Memory B cell (primary cell): Measurements from ENCODE around the gene ADK.
"Not testable (repeated sequence)": the region's sequence is repeated elsewhere in the genome, so short reads cannot be mapped to it uniquely, and the experiment has no call there.

Experiments
- ATAC-seq: fragments of 150-1000 bp; cut with Tn5 transposase; 2 replicates; pipeline ENCODE4 v1.10.0; 2021; ENCODE audit warnings: low read depth, mild to moderate bottlenecking, moderate library complexity
- DNase-seq, 2 donors: peaks; one replicate each; pipeline ENCODE4 v3.0.0; 2022; ENCODE audit warnings: low spot score in 2 of 2
- H3K27ac Mint-ChIP-seq: one replicate; pipeline ENCODE4 v1.8.0; 2022; ENCODE audit warnings: mild to moderate bottlenecking, moderate library complexity, mixed read lengths
- H3K27me3 Mint-ChIP-seq: one replicate; pipeline ENCODE4 v1.8.0; 2022; ENCODE audit warnings: mixed read lengths
- H3K36me3 Mint-ChIP-seq: one replicate; pipeline ENCODE4 v1.8.0; 2022; ENCODE audit warnings: mild to moderate bottlenecking, mixed read lengths
- H3K4me1 Mint-ChIP-seq: one replicate; pipeline ENCODE4 v1.8.0; 2022; ENCODE audit warnings: mixed read lengths
- H3K4me3 Mint-ChIP-seq: one replicate; pipeline ENCODE4 v1.8.0; 2022; ENCODE audit warnings: mild to moderate bottlenecking, moderate library complexity, mixed read lengths
- H3K9me3 Mint-ChIP-seq: one replicate; pipeline ENCODE4 v1.8.0; 2022; ENCODE audit warnings: mixed read lengths

ADK gene

DNA sequence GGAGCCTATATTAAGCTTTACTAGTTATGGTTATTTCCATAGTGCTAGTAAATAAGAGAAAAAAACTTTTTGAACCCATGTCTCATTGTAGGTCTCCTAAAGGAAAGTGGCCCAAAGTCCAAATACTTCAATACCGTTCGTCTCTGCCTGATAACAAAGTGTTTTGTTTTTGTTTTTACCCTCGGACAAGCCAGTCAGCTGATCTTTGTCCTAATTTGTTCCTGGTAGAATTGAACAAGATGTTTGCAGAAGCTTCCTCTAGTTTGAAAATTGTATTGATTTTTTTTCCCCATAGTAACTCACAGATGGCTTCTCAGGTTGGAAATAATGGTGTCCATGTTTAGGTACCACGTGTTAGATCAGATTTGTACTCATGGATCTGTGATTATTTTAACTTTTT lies 339.5 kb downstream of the ADK start:
- peaks cover 2% of the 10 kb centered on the region for H3K4me1 Mint-ChIP-seq
- H3K27ac Mint-ChIP-seq = no peak overlapping the region
- H3K4me3 Mint-ChIP-seq = no peak overlapping the region
- no peaks in the 10 kb centered on the region for H3K27me3 Mint-ChIP-seq
- H3K9me3 Mint-ChIP-seq = no peaks in the 10 kb centered on the region
- DNase-seq (no peak), ATAC-seq (no peak)
- H3K36me3 Mint-ChIP-seq = peaks cover 15% of the 10 kb centered on the region

DNA sequence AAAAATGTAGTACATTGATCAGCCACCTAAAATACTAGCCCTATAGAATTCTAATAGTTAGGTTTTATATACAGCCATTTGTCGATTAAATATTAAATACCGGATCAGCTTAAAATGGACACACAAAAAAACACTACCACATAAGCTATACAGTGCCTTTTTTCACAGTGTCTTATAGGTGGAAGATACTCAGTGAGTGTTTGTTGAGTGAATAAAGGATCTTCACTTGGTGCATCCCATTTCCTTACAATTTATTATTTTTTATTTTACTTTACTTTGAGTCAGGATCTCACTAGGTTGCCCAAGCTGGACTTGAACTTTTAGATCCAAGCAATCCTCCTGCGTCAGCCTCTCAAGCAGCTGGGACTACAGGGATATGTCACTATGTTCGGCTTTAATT lies 340.0 kb downstream of the ADK start:
- no peak for ATAC-seq
- H3K27ac Mint-ChIP-seq = no peak overlapping the region

DNA sequence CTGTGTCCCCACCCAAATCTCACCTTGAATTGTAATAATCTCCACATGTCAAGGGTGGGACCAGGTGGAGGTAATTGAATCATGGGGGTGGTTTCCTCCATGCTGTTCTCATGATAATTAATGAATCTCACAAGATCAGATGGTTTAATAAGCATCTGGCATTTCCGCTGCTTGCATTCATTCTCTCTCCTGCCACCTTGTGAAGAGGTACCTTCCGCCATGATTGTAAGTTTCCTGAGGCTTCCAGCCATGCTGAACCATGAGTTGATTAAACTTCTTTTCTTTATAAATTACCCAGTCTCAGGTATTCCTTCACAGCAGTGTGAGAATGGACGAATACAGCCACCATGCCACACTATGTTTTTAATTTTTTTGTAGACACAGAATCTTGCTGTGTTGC lies 345.3 kb downstream of the ADK start:
- ATAC-seq, DNase-seq, H3K4me1 Mint-ChIP-seq, H3K4me3 Mint-ChIP-seq, H3K9me3 Mint-ChIP-seq, H3K27ac Mint-ChIP-seq, H3K27me3 Mint-ChIP-seq: not testable (repeated sequence)
- H3K36me3 Mint-ChIP-seq = peaks cover 37% of the 10 kb centered on the region

More for the DNA sequence above, 340.0 kb downstream of the ADK start:
- DNase-seq = no peak
- no peaks in the 10 kb centered on the region for H3K27me3 Mint-ChIP-seq
- H3K4me1 Mint-ChIP-seq = peaks cover 2% of the 10 kb centered on the region
- H3K4me3 Mint-ChIP-seq = no peak overlapping the region
- no peaks in the 10 kb centered on the region for H3K9me3 Mint-ChIP-seq
- H3K36me3 Mint-ChIP-seq = peaks cover 19% of the 10 kb centered on the region

GRCh38 chr10:74498664-74499063 lies 347.6 kb downstream of the ADK start:
- not testable (repeated sequence) for ATAC-seq, H3K27me3 Mint-ChIP-seq, H3K4me3 Mint-ChIP-seq, H3K27ac Mint-ChIP-seq, H3K4me1 Mint-ChIP-seq, DNase-seq, H3K9me3 Mint-ChIP-seq
- peaks cover 45% of the 10 kb centered on the region for H3K36me3 Mint-ChIP-seq

GRCh38 chr10:74500026-74500704 lies 349.1 kb downstream of the ADK start:
- ATAC-seq (no peak), DNase-seq (no peak)
- peaks cover 52% of the 10 kb centered on the region for H3K36me3 Mint-ChIP-seq
- no peak overlapping the region for H3K4me3 Mint-ChIP-seq
- H3K4me1 Mint-ChIP-seq = peaks cover 9% of the 10 kb centered on the region
- H3K27ac Mint-ChIP-seq = no peak overlapping the region
- H3K27me3 Mint-ChIP-seq = no peaks in the 10 kb centered on the region
- H3K9me3 Mint-ChIP-seq = peaks cover 16% of the 10 kb centered on the region

DNA sequence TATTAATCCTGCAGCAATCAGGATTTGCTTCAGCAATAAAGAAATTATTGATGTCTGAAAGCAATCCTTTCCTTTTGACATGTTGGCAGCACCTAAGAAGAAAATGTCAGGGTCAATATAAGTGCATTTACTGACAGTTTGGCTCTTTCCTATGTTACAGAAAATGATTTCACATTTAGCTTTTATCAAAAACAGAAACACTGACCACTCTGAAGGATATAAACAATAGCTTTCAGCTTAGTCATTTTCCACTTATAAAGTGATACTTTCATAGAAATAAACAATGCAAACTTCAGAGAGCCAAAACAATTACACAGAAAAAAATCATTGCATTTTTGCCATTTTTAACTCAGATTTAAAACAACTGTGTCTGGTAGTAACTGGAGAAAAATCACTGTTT lies 349.8 kb downstream of the ADK start:
- Mint-ChIP-seq H3K36me3 (peaks cover 54% of the 10 kb centered on the region), H3K4me3 (no peak overlapping the region), H3K27ac (no peak overlapping the region), H3K4me1 (peaks cover 9% of the 10 kb centered on the region), H3K9me3 (peaks cover 19% of the 10 kb centered on the region), H3K27me3 (no peaks in the 10 kb centered on the region)
- DNase-seq (no peak), ATAC-seq (no peak)

GRCh38 chr10:74502963-74503608 lies 352.1 kb downstream of the ADK start:
- peaks cover 47% of the 10 kb centered on the region for H3K36me3 Mint-ChIP-seq
- H3K27me3 Mint-ChIP-seq = no peaks in the 10 kb centered on the region
- ATAC-seq = no peak
- peaks cover 15% of the 10 kb centered on the region for H3K9me3 Mint-ChIP-seq
- H3K27ac Mint-ChIP-seq = peak overlapping the region; percentile 3
- DNase-seq = no peak
- peaks cover 9% of the 10 kb centered on the region for H3K4me1 Mint-ChIP-seq
- H3K4me3 Mint-ChIP-seq = no peak overlapping the region

DNA sequence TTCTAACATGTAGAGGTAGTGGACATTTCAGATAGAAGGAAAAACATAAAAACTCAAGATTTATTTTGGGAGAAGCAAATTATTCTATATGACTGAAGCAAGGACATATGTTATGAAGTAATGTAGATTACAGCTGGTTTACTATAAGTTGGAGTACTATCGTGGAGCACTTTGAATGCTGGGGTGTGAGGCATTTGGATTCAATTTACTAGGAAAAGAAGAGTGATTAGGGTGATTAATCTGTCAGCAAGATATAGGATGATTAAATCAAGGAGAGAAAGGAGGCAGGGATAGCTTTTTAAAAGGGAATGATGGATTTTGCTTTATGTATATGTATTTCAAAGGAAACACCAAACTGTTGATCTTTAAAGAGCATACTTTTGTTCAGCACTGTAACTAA lies 356.9 kb downstream of the ADK start:
- Mint-ChIP-seq H3K36me3 (peaks cover 66% of the 10 kb centered on the region), H3K4me3 (no peak overlapping the region), H3K27me3 (no peaks in the 10 kb centered on the region), H3K4me1 (peaks cover 2% of the 10 kb centered on the region), H3K27ac (no peak overlapping the region), H3K9me3 (peaks cover 21% of the 10 kb centered on the region)
- ATAC-seq = no peak
- no peak for DNase-seq

DNA sequence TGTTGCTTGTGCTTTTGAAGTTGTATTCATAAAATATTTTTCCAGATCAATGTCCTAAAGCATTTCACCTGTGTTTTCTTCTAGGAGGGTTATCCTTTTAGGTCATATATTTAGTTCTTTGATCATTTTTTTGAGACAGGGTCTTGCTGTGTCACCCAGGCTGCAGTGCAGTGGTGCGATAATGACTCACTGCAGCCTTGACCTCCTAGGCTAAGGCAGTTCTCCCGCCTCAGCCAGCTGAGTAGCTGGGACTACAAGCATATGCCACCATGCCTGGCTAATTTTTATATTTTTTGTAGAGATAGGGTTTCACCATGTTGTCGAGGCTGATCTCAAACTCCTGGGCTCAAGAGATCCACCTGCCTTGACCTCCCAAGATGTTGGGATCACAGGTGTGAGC lies 359.6 kb downstream of the ADK start:
- Mint-ChIP-seq H3K27me3 (no peaks in the 10 kb centered on the region), H3K9me3 (peaks cover 23% of the 10 kb centered on the region)

GRCh38 chr10:74511051-74511450 lies 360.0 kb downstream of the ADK start:
- Mint-ChIP-seq H3K27ac (no peak overlapping the region), H3K9me3 (peaks cover 23% of the 10 kb centered on the region), H3K4me1 (peaks cover under 1% of the 10 kb centered on the region), H3K36me3 (peaks cover 62% of the 10 kb centered on the region), H3K4me3 (no peak overlapping the region), H3K27me3 (no peaks in the 10 kb centered on the region)
- no peak for DNase-seq
- no peak for ATAC-seq

More for the DNA sequence above, 359.6 kb downstream of the ADK start:
- Mint-ChIP-seq H3K4me3 (no peak overlapping the region), H3K4me1 (no peaks in the 10 kb centered on the region), H3K36me3 (peaks cover 65% of the 10 kb centered on the region), H3K27ac (no peak overlapping the region)
- no peak for DNase-seq
- ATAC-seq = no peak

- Mint-ChIP-seq H3K27me3 (no peaks in the 10 kb centered on the region), H3K27ac (no peak overlapping the region), H3K9me3 (peaks cover 23% of the 10 kb centered on the region), H3K36me3 (peaks cover 57% of the 10 kb centered on the region), H3K4me3 (no peak overlapping the region), H3K4me1 (peaks cover 2% of the 10 kb centered on the region)
- DNase-seq = no peak
- no peak for ATAC-seq
Observed at GRCh38 chr10:74514322-74514721, 363.3 kb downstream of the ADK start.

DNA sequence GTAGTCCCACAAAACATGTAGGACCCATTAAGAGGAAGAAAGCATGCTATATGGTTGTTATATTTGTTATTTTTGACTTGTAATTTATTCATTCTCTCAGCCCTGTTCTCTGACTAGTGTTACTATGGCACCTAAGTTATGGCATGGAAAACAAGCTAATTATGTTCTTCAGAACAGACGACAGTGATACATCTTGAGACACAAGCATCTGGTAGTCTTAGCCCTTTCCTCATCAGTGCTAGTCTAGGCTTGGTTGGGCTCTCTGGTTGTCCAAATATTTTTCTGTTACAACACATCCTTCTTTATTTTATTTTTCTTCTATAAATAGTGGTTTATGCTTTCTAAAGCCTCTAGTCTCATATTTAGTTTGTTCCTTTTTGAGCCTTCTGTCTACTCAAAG lies 367.0 kb downstream of the ADK start:
- peaks cover 30% of the 10 kb centered on the region for H3K36me3 Mint-ChIP-seq
- H3K27ac Mint-ChIP-seq = no peak overlapping the region
- H3K9me3 Mint-ChIP-seq = peaks cover 14% of the 10 kb centered on the region
- DNase-seq (no peak), ATAC-seq (no peak)
- no peaks in the 10 kb centered on the region for H3K27me3 Mint-ChIP-seq
- peaks cover 2% of the 10 kb centered on the region for H3K4me1 Mint-ChIP-seq
- no peak overlapping the region for H3K4me3 Mint-ChIP-seq

DNA sequence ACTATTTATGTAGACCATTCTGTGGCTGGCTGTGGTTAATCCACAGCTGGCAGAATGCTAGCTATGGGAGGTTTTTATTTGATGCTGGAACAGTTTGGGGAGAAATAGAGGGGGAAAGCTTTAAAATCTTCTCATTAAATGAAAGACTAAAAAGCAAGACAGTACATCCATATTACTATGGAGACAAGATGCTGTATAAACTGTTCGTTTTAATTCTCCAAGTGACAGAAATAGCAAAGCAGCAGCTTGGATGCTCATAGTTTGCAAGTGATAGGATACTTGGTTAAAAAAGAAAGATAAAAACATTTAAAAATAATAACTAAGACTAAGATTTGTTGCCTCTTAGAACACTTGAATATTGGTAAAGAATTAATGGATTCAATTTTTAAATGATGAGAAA lies 370.5 kb downstream of the ADK start:
- ATAC-seq (no peak), DNase-seq (no peak)
- Mint-ChIP-seq H3K4me3 (no peak overlapping the region), H3K4me1 (no peaks in the 10 kb centered on the region), H3K36me3 (peaks cover 17% of the 10 kb centered on the region), H3K9me3 (no peaks in the 10 kb centered on the region), H3K27me3 (no peaks in the 10 kb centered on the region), H3K27ac (peak overlapping the region; percentile 15)

- ATAC-seq (no peak), DNase-seq (no peak)
- Mint-ChIP-seq H3K9me3 (no peaks in the 10 kb centered on the region), H3K4me3 (no peak overlapping the region), H3K36me3 (peaks cover 22% of the 10 kb centered on the region), H3K27me3 (no peaks in the 10 kb centered on the region), H3K27ac (no peak overlapping the region), H3K4me1 (no peaks in the 10 kb centered on the region)
Observed at GRCh38 chr10:74523199-74523598, 372.2 kb downstream of the ADK start.

DNA sequence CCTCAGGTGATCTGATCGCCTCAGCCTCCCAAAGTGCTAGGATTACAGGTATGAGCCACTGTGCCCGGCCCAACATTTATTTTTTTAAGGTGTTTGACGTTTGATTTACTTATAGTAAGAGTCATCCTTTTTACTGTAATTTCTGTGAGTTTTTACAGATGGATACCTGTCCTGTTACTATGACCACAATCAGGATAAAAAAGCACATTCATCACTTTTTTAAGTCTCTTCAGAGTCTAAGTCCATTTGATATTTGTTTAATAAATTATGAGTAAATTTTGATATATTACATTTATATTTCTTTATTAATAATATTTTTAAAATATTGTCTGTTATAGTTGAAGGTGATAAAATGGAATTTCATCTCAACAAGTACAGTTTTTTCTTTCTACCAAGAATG lies 374.9 kb downstream of the ADK start:
- Mint-ChIP-seq H3K27ac (no peak overlapping the region), H3K9me3 (no peaks in the 10 kb centered on the region), H3K36me3 (peaks cover 29% of the 10 kb centered on the region), H3K27me3 (no peaks in the 10 kb centered on the region), H3K4me3 (no peak overlapping the region), H3K4me1 (no peaks in the 10 kb centered on the region)
- no peak for ATAC-seq
- no peak for DNase-seq
